HepG2 (cell line): ENCODE results near the gene OS9. TPM values are rescaled to one million over a fixed set of nuclear protein-coding genes. Genes with fewer than 3 reads are reported as not detected.

ENCODE experiments used
- ATAC-seq: fragments of 200-7000 bp; cut with Tn5 transposase; 3 replicates; pipeline ENCODE4 v1.9.1; 2020; ENCODE audit warnings: mild to moderate bottlenecking, moderate library complexity
- BruUV-seq: library from RNA; stranded (reverse); fragments of 400-500 nt; replicated peaks from 2 replicates; lab custom pipeline; 2021; lab: Mats Ljungman, UMichigan
- CTCF ChIA-PET: fragments of 300-600 bp; formaldehyde crosslinking; extraction: SDS; loops from one replicate; lab custom pipeline; 2021; ENCODE audit warnings: low total read pairs, inconsistent platforms, low intra/inter-chr PET ratio; lab: Yijun Ruan, JAX
- POLR2A ChIA-PET: fragments of 350-600 bp; sonication (Branson Sonifier 250); formaldehyde crosslinking; loops from one replicate; lab custom pipeline; 2020; ENCODE audit warnings: antibody characterized with exemption, inconsistent platforms; lab: Yijun Ruan, JAX
- DNase-seq: peaks from one replicate; pipeline ENCODE4 v3.0.0-alpha.2; 2015; ENCODE audit warnings: low spot score
- FAIRE-seq: peaks from 3 replicates; lab custom pipeline; 2011; peaks lifted over from hg19 to GRCh38; lab: Jason Lieb, UNC
- H2AFZ ChIP-seq: one replicate; pipeline ENCODE4 v1.6.1; 2011; ENCODE audit warnings: low read length, inconsistent platforms
- H3K27ac ChIP-seq: fragments of 300-600 bp; 3 replicates; pipeline ENCODE4 v1.8.0; 2011; ENCODE audit warnings: mixed run types, mild to moderate bottlenecking, mixed read lengths, low read length, inconsistent platforms; ENCODE audit not compliant: insufficient read depth; ENCODE audit errors: extremely low read length
- H3K27me3 ChIP-seq, 2 experiments: fragments of 200-600 bp in 1 of 2; 2 replicates in 1 of 2; 3 replicates in 1 of 2; pipeline versions ENCODE4 v1.6.0 to v1.8.0; 2011; ENCODE audit warnings: low read length in 2 of 2, mild to moderate bottlenecking in 2 of 2, moderate library complexity in 2 of 2, inconsistent platforms in 1 of 2; ENCODE audit not compliant: insufficient read depth in 2 of 2, control insufficient read depth in 1 of 2
- H3K36me3 ChIP-seq, 2 experiments: fragments of 200-600 bp in 1 of 2; replicated peaks in 1 of 2; 2 replicates in 1 of 2; 3 replicates in 1 of 2; pipeline versions ENCODE4 v1.5.1 to v1.8.0; 2011; ENCODE audit warnings: low read length in 2 of 2, inconsistent platforms in 1 of 2; ENCODE audit not compliant: insufficient read depth in 2 of 2, control insufficient read depth in 1 of 2
- H3K4me1 ChIP-seq: 2 replicates; pipeline ENCODE4 v1.5.1; 2012; ENCODE audit warnings: low read length, inconsistent platforms; ENCODE audit not compliant: insufficient read depth
- H3K4me2 ChIP-seq: 2 replicates; pipeline ENCODE4 v1.6.0; 2011; ENCODE audit warnings: low read depth, low read length, inconsistent platforms
- H3K4me3 ChIP-seq, 3 experiments: fragments of 200-600 bp in 1 of 3; sonication (generic), shearing (Covaris generic) in 1 of 3; replicated peaks in 1 of 3; 2 replicates each; pipeline ENCODE4 v1.5.1; 2011 to 2016; ENCODE audit warnings: low read length in 3 of 3, inconsistent platforms in 2 of 3, low read depth in 2 of 3, mild to moderate bottlenecking in 2 of 3, control low read depth in 1 of 3, mixed read lengths in 1 of 3; ENCODE audit not compliant: insufficient read depth in 1 of 3
- H3K79me2 ChIP-seq: one replicate; pipeline ENCODE4 v1.6.1; 2011; ENCODE audit warnings: low read length, inconsistent platforms; ENCODE audit not compliant: insufficient read depth
- H3K9ac ChIP-seq: 2 replicates; pipeline ENCODE4 v1.6.0; 2011; ENCODE audit warnings: mild to moderate bottlenecking, low read depth, low read length, inconsistent platforms; ENCODE audit not compliant: insufficient read depth
- H3K9me3 ChIP-seq: 2 replicates; pipeline ENCODE4 v1.5.1; 2012; ENCODE audit warnings: mild to moderate bottlenecking, low read length
- H4K20me1 ChIP-seq: 2 replicates; pipeline ENCODE4 v1.6.0; 2011; ENCODE audit warnings: inconsistent platforms, mild to moderate bottlenecking, low read length, moderate library complexity; ENCODE audit not compliant: insufficient read depth
- CHD2 ChIP-seq: IDR thresholded peaks from 2 replicates; pipeline ENCODE4 v1.6.1; 2011; ENCODE audit warnings: low read depth, low read length, improper control_type of control experiment
- HOXA5 ChIP-seq: sonication (generic); formaldehyde crosslinking; IDR thresholded peaks from 2 replicates; pipeline ENCODE4 v1.4.0; 2020; ENCODE audit warnings: missing genetic modification reagents
- PHF8 ChIP-seq: sonication (generic); formaldehyde crosslinking; IDR thresholded peaks from 2 replicates; pipeline ENCODE4 v1.5.0; 2020; ENCODE audit warnings: missing genetic modification reagents
- SP5 ChIP-seq: IDR thresholded peaks from 2 replicates; pipeline ENCODE4 v1.6.1; 2016; ENCODE audit warnings: low read depth, borderline replicate concordance
- ZNF124 ChIP-seq: sonication (generic); formaldehyde crosslinking; IDR thresholded peaks from 2 replicates; pipeline ENCODE4 v1.4.0; 2020; ENCODE audit warnings: missing genetic modification reagents
- ZNF205 ChIP-seq: IDR thresholded peaks from 2 replicates; pipeline ENCODE4 v1.6.1; 2018; ENCODE audit warnings: missing biosample characterization, missing genetic modification reagents
- ZNF552 ChIP-seq: sonication (generic); formaldehyde crosslinking; IDR thresholded peaks from 2 replicates; pipeline ENCODE4 v1.9.0; 2022; ENCODE audit warnings: missing genetic modification reagents, mild to moderate bottlenecking, borderline replicate concordance
- ZNF615 ChIP-seq: sonication (generic); formaldehyde crosslinking; IDR thresholded peaks from 2 replicates; pipeline ENCODE4 v1.5.0; 2020; ENCODE audit warnings: mild to moderate bottlenecking, missing genetic modification reagents, borderline replicate concordance
- ZNF691 ChIP-seq: sonication (generic); formaldehyde crosslinking; IDR thresholded peaks from 2 replicates; pipeline ENCODE4 v1.4.0; 2020; ENCODE audit warnings: missing genetic modification reagents, low read depth, mild to moderate bottlenecking, borderline replicate concordance
- ZNF724P ChIP-seq: sonication (generic); formaldehyde crosslinking; IDR thresholded peaks from 2 replicates; pipeline ENCODE4 v1.8.0; 2022; ENCODE audit warnings: missing genetic modification reagents, borderline replicate concordance
- WGBS: methylation state at CpG from one replicate; pipeline ENCODE4 v1.1.6; 2017; ENCODE audit warnings: low lambda C conversion rate; 5-methylcytosine and 5-hydroxymethylcytosine counted together
- in situ Hi-C: cut with HindIII; loops from 2 replicates; pipeline ENCODE4 v1.10.0; 2017; ENCODE audit warnings: low pct_unique_long_range_greater_than_20kb; ENCODE audit not compliant: extremely low pct_ligation_motif_present
- intact Hi-C: fragments of 100-400 bp; cut with micrococcal nuclease; formaldehyde crosslinking; loops from one replicate; pipeline ENCODE4 v1.10.0; 2022; ENCODE audit not compliant: unreplicated experiment
- polyA plus RNA-seq, 8 experiments: library from polyadenylated mRNA; depleted of rRNA in 3 of 8; stranded (reverse) in 7 of 8; unstranded in 1 of 8; fragments of >200 nt; fragmentation: Illumina TruSeq in 4 of 8; extraction: Trizol in 4 of 8; gene quantifications; 2 replicates each; pipeline versions ENCODE4 v1.2.1 to v1.2.3, GENCODE V29; 2011 to 2016; ENCODE audit warnings: low read depth in 4 of 8, missing spikeins in 1 of 8, mixed read lengths in 1 of 8; ENCODE audit not compliant: insufficient read depth in 1 of 8
- total RNA-seq, 5 experiments: library from RNA; depleted of rRNA; stranded (reverse); fragments of >200 nt; fragmentation: Illumina TruSeq; extraction: Trizol; gene quantifications; 2 replicates each; pipeline ENCODE4 v1.2.3, GENCODE V29; 2016; ENCODE audit warnings: low read depth in 1 of 5
- TF ChIP-seq, protein P1 (sequence below): IDR thresholded peaks from 2 replicates; pipeline ENCODE4 v1.6.1; 2018; ENCODE audit warnings: missing genetic modification reagents, mild to moderate bottlenecking, missing compliant biosample characterization
- TF ChIP-seq, protein P2 (sequence below): IDR thresholded peaks from 2 replicates; pipeline ENCODE4 v1.6.1; 2016; ENCODE audit warnings: mild to moderate bottlenecking
- TF ChIP-seq, protein P3 (sequence below): sonication (generic); formaldehyde crosslinking; IDR thresholded peaks from 2 replicates; pipeline ENCODE4 v1.4.0; 2020; ENCODE audit warnings: missing genetic modification reagents, borderline replicate concordance

The OS9 gene
- total and polyA plus RNA-seq, 2 of the 13 experiments (the other 11 are each of a cell fraction or from before 2014, with no cell fraction given) = 156 to 206 TPM

DNA sequence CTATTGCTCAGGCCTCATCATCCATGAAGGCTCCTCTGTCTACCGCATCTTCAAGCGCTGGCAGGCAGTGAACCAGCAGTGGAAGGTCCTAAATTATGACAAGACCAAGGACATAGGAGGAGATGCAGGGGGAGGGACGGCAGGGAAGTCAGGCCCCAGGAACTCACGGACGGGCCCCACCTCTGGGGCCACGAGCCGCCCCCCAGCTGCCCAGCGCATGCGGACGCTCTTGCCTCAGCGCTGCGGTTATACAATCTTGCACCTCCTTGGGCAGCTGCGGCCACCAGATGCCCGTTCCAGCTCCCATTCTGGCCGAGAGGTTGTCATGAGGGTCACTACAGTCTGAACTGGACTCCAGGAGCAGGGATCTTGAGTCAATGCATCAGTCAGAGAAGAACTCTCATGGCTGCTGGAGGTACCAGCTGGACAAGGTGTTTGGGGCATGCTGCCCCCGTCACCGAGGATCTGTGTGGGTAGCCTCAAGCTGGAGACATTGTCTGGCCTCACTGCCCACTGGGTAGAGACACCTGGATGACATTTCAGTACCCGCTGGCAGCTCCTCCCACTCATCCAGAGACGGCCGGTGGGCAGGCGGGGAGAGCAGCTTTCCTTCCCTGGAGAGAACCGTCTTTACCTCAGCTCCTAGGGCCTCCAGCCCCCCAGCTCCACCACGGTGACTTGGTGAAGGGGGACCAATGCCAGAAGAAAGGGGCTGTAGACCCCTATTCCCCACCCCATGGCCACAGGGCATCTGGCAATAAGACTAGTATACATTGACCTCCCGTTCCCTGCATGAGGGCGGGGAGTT is 64.8 kb downstream of the OS9 start:
- no peaks in the 10 kb centered on the region; a peak in 1 of 5 replicates for H3K36me3 ChIP-seq
- DNase-seq = no peak
- TF ChIP-seq, protein P1, sequence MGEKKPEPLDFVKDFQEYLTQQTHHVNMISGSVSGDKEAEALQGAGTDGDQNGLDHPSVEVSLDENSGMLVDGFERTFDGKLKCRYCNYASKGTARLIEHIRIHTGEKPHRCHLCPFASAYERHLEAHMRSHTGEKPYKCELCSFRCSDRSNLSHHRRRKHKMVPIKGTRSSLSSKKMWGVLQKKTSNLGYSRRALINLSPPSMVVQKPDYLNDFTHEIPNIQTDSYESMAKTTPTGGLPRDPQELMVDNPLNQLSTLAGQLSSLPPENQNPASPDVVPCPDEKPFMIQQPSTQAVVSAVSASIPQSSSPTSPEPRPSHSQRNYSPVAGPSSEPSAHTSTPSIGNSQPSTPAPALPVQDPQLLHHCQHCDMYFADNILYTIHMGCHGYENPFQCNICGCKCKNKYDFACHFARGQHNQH (CRISPR knock-in tag) = no peak
- TF ChIP-seq, protein P2, sequence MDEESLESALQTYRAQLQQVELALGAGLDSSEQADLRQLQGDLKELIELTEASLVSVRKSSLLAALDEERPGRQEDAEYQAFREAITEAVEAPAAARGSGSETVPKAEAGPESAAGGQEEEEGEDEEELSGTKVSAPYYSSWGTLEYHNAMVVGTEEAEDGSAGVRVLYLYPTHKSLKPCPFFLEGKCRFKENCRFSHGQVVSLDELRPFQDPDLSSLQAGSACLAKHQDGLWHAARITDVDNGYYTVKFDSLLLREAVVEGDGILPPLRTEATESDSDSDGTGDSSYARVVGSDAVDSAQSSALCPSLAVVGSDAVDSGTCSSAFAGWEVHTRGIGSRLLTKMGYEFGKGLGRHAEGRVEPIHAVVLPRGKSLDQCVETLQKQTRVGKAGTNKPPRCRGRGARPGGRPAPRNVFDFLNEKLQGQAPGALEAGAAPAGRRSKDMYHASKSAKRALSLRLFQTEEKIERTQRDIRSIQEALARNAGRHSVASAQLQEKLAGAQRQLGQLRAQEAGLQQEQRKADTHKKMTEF (CRISPR knock-in tag) = no peak
- TF ChIP-seq PHF8 (CRISPR knock-in tag) (no peak), ZNF691 (CRISPR knock-in tag) (no peak), CHD2 (no peak), ZNF724P (CRISPR knock-in tag) (no peak), ZNF124 (no peak), ZNF205 (CRISPR knock-in tag) (no peak), ZNF552 (CRISPR knock-in tag) (no peak), ZNF615 (CRISPR knock-in tag) (no peak), SP5 (CRISPR knock-in tag) (no peak), HOXA5 (no peak)
- TF ChIP-seq, protein P3, sequence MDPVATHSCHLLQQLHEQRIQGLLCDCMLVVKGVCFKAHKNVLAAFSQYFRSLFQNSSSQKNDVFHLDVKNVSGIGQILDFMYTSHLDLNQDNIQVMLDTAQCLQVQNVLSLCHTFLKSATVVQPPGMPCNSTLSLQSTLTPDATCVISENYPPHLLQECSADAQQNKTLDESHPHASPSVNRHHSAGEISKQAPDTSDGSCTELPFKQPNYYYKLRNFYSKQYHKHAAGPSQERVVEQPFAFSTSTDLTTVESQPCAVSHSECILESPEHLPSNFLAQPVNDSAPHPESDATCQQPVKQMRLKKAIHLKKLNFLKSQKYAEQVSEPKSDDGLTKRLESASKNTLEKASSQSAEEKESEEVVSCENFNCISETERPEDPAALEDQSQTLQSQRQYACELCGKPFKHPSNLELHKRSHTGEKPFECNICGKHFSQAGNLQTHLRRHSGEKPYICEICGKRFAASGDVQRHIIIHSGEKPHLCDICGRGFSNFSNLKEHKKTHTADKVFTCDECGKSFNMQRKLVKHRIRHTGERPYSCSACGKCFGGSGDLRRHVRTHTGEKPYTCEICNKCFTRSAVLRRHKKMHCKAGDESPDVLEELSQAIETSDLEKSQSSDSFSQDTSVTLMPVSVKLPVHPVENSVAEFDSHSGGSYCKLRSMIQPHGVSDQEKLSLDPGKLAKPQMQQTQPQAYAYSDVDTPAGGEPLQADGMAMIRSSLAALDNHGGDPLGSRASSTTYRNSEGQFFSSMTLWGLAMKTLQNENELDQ (CRISPR knock-in tag) = no peak
- TF ChIP-seq, all 625 proteins: peak for 0
- 92% methylated on average over 12 of the region's 25 CpGs for WGBS
- no peak overlapping the region for H3K9ac ChIP-seq
- no peak overlapping the region for H2AFZ ChIP-seq
- H3K4me3 ChIP-seq = no peak overlapping the region
- no peak overlapping the region for H3K4me2 ChIP-seq
- no peaks in the 10 kb centered on the region for H3K27me3 ChIP-seq
- no peak for ATAC-seq
- in situ Hi-C loops (no loop called here), intact Hi-C loops (no loop called here)
- no peak for FAIRE-seq
- peaks cover 3% of the 10 kb centered on the region for H3K79me2 ChIP-seq
- H3K4me1 ChIP-seq = peaks cover 28% of the 10 kb centered on the region
- CTCF ChIA-PET = interaction anchor here (2.3 kb wide), 1 partner anchor 147 kb away, joined by 10 read pairs; no protein-coding TSS in a partner anchor
- H3K9me3 ChIP-seq = no peaks in the 10 kb centered on the region
- POLR2A ChIA-PET = interaction anchor here (1.1 to 3.5 kb wide), 2 partner anchors 13 to 24 kb away, joined by 3 to 11 read pairs; partner anchors contain the start of genes EEF1AKMT3, METTL1 and TSFM
- 0 out of 2 replicates have a peak, but pooled peaks cover 5% of the 10 kb centered on the region for H4K20me1 ChIP-seq
- BruUV-seq = no TSS peak
- H3K27ac ChIP-seq = no peak overlapping the region
